ENCODE results near the gene PITPNM2.

PITPNM2 gene

DNA sequence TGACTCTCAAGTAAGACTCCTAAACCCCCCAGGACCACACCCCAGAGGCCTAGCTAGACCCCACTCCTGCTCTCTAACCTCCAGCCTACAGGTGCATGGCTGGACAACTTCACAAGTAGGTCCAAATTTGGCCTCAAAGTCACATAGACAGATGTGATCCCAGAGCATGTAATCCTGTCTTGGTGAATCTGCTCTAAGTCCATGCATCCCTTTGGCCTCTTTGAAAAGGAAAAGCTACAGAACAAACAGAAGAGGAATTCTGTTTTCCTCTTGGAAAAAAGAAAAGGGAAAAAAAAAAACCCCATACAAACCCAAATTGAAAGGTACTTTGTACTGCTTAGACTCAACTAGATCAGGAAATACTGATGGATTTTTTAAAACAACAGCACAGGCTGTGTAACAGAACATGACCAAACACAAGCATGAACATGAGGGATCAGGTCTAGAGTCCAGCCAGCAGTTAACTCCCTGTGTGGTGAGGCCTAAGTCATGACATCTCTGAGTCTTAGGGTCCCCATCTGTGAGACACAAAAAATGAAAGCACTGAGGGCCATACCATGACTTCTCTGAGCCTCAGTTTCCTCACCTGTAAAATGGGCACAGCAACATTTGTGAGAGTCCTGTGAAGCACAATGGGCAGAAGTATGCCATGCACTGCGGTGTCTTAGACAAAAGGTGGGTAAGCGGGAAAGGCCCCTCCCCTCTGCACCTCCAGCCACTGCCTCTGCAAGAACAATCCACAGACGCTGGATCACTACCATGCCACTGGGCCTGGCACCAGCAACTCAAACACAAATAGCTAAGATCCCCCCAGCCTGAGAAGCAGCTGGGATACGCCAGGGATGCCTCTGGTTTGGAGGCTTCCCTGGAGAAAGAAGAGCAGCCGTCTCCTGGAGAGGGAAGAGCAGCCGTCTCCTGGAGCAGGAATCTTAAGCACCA lies 9.9 kb downstream of the PITPNM2 start:
- Histone ChIP-seq H3K36me3 (no peaks in the 10 kb centered on the region), H3K9me3 (no peaks in the 10 kb centered on the region), H3K27me3 (no peaks in the 10 kb centered on the region), H3K4me1 (ENCODE audit: control insufficient read depth in 1 of 2, insufficient read depth in 1 of 2, low read depth in 1 of 2, low read length in 1 of 2) (peaks cover 0 to 3% of the 10 kb centered on the region in 2 experiments), H3K4me3 (ENCODE audit: low read depth in 1 of 2, low read length in 1 of 2) (no peak overlapping the region), H3K27ac (no peak overlapping the region)
- TF ChIP-seq, protein P1, sequence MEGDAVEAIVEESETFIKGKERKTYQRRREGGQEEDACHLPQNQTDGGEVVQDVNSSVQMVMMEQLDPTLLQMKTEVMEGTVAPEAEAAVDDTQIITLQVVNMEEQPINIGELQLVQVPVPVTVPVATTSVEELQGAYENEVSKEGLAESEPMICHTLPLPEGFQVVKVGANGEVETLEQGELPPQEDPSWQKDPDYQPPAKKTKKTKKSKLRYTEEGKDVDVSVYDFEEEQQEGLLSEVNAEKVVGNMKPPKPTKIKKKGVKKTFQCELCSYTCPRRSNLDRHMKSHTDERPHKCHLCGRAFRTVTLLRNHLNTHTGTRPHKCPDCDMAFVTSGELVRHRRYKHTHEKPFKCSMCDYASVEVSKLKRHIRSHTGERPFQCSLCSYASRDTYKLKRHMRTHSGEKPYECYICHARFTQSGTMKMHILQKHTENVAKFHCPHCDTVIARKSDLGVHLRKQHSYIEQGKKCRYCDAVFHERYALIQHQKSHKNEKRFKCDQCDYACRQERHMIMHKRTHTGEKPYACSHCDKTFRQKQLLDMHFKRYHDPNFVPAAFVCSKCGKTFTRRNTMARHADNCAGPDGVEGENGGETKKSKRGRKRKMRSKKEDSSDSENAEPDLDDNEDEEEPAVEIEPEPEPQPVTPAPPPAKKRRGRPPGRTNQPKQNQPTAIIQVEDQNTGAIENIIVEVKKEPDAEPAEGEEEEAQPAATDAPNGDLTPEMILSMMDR (IDR thresholded peaks at IDR 0.05): no peak

DNA sequence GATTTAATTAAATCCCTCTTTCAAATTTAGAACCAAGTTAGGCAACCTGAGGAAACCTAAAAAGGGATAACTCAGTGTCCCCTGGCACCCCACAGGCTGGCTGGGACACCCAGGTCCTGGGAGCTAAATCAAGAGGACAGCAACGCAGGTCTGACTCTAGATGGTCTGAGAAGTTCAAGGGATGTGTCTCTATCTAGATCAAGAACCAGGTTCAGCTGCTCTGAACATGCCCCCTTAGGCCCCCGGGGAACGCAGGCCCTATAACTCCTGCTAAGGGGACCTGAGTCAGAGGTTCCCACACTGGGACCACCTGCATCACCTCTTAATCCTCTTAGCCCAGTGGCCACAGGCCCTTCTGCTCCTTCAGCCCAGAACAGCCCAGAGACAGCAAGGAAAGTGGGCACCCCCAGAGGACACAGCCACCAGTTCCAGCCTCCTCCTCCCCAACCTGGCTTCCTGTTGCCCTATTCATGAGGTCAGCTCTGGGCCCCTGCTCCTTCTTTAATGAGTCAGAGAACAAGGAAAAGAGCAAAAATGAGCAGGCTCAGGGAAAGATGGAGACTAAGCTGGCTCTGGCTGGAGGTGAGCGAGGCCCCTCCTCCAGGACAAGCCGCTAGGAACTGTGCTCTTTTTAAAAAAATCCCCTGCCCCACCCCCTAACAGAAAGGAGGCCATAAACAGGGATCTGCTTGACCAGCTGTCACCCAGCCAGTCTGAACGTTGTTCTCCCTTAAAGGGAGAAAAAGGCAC lies 10.8 kb downstream of the PITPNM2 start:
- Histone ChIP-seq H3K27me3 (no peaks in the 10 kb centered on the region), H3K4me1 (ENCODE audit: control insufficient read depth in 1 of 2, insufficient read depth in 1 of 2, low read depth in 1 of 2, low read length in 1 of 2) (peaks cover 0 to 3% of the 10 kb centered on the region in 2 experiments), H3K36me3 (no peaks in the 10 kb centered on the region), H3K9me3 (no peaks in the 10 kb centered on the region), H3K27ac (no peak overlapping the region), H3K4me3 (ENCODE audit: low read depth in 1 of 2, low read length in 1 of 2) (no peak overlapping the region)
- TF ChIP-seq, protein P1 (IDR thresholded peaks at IDR 0.05): no peak

DNA sequence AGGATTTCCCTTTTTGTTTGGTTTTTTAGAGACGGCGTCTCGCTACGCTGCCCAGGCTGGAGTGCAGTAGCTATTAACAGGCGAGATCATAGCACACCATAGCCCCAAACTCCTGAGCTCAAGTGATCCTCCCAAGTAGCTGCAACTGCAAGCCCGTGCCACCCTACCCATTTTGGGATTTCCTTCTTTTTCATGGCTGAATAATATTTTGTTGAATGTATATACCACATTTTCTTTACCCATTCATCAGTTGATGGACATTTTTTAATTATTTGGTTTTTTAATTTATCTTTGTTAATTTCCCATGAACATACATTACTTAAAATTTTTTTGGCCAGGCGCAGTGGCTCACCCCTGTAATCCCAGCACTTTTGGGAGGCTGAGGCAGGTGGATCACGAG lies 15.2 kb downstream of the PITPNM2 start:
- Histone ChIP-seq H3K4me1 (ENCODE audit: control insufficient read depth in 1 of 2, insufficient read depth in 1 of 2, low read depth in 1 of 2, low read length in 1 of 2) (no peaks in the 10 kb centered on the region), H3K4me3 (ENCODE audit: low read depth in 1 of 2, low read length in 1 of 2) (no peak overlapping the region)
- TF ChIP-seq, protein P1 (IDR thresholded peaks at IDR 0.05): no peak

DNA sequence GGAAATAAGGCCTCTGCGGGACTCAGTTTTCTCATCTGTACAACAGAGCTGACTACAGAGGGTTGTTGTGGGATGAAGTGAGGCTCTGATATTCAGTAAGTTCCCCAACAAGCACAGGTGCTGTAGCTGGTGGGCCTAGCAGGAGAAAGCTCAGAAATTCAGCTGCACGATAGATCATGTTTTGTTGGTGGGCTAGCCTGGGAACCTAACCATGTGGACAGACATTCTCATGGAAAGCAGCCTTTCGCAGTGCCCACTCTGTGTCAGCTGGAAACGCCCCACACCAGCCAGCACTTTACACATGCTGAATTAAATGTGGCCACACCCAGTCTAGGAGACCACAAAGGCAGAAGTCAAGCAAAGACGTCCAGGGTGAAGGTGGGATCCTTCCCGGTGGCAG lies 16.1 kb downstream of the PITPNM2 start:
- no peak overlapping the region for H3K27ac ChIP-seq
- no peak overlapping the region for H3K4me3 ChIP-seq (ENCODE audit: low read depth in 1 of 2, low read length in 1 of 2)
- H3K4me1 ChIP-seq (ENCODE audit: control insufficient read depth in 1 of 2, insufficient read depth in 1 of 2, low read depth in 1 of 2, low read length in 1 of 2): no peaks in the 10 kb centered on the region
- no peaks in the 10 kb centered on the region for H3K36me3 ChIP-seq
- H3K27me3 ChIP-seq: no peaks in the 10 kb centered on the region
- no peaks in the 10 kb centered on the region for H3K9me3 ChIP-seq
- TF ChIP-seq, protein P1 (IDR thresholded peaks at IDR 0.05): no peak

More for the DNA sequence above, 15.2 kb downstream of the PITPNM2 start:
- Histone ChIP-seq H3K27ac (no peak overlapping the region), H3K9me3 (no peaks in the 10 kb centered on the region), H3K27me3 (no peaks in the 10 kb centered on the region), H3K36me3 (no peaks in the 10 kb centered on the region)

DNA sequence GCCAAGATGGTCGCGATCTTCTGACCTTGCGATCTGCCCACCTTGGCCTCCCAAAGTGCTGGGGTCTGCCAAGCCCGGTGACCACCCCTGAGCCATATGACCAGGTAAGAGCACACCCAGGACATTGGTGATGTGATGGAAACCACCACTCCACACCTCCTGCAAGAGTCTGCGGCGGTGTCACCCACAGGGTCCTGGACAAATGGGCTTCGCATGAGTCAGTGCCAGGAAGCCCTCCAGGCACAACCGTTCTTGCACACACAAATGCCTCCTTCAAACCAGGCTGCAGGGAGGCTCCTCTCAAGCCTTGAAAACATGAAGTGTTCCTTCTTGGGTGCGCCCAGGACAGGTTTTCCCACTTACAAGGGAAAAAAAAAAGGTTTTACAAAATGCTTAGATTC lies 16.6 kb downstream of the PITPNM2 start:
- no peaks in the 10 kb centered on the region for H3K4me1 ChIP-seq (ENCODE audit: control insufficient read depth in 1 of 2, insufficient read depth in 1 of 2, low read depth in 1 of 2, low read length in 1 of 2)
- TF ChIP-seq, protein P1 (IDR thresholded peaks at IDR 0.05): no peak

More for the DNA sequence above, 16.6 kb downstream of the PITPNM2 start:
- no peaks in the 10 kb centered on the region for H3K36me3 ChIP-seq
- no peaks in the 10 kb centered on the region for H3K27me3 ChIP-seq
- H3K4me3 ChIP-seq (ENCODE audit: low read depth in 1 of 2, low read length in 1 of 2): no peak overlapping the region
- no peaks in the 10 kb centered on the region for H3K9me3 ChIP-seq
- H3K27ac ChIP-seq: no peak overlapping the region

All from neutrophil (primary cell).